GM11168 (cell line): ENCODE measurements around the gene RASA4B.
"Not testable (repeated sequence)": the region's sequence is repeated elsewhere in the genome, so short reads cannot be mapped to it uniquely, and the experiment has no call there.

Experiments
- in situ Hi-C: fragments of 300-500 bp; cut with MboI; formaldehyde crosslinking; loops from one replicate; pipeline ENCODE4 v1.12.0; 2022; ENCODE audit warnings: low sequenced_read_pairs; ENCODE audit not compliant: unreplicated experiment

The RASA4B gene

DNA sequence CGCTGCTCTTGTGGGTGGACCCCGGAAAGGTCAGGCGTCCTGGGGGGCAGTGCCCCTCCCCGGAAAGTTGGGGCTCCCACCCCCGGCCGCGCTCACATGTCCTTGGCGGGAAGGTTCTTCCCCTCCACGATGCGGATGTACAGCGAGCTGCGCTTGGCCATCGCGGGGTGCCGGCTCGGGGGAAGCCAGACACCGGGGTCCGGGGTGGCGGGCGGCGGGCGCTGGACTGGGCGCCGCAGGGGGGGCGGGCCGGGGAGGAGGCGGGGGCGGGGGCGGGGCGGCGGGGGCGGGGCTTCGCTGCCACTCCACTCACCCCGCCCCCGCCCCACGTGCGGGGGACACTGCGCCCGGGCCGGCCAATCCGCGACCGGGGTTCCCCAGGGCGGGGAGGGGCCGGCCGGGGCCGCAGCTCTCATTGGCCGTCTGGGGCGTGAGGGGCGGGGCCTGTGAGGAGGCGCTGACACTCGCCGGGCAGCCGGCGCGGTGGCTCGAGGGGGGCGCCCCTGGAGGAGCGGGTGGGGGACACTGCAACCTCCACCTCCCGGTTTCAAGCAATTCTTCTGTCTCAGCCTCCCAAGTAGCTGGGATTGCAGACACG is at the start of gene RASA4B:
Gene RASA4B (minus strand): TSS at position 228 of the 598 bp plus-strand sequence. CDS start 67 bp downstream, at position 161.
- in situ Hi-C loops = loop anchor here (25.0 kb wide), 1 partner anchor 95 kb away; the partner anchor contains the start of gene RASA4

DNA sequence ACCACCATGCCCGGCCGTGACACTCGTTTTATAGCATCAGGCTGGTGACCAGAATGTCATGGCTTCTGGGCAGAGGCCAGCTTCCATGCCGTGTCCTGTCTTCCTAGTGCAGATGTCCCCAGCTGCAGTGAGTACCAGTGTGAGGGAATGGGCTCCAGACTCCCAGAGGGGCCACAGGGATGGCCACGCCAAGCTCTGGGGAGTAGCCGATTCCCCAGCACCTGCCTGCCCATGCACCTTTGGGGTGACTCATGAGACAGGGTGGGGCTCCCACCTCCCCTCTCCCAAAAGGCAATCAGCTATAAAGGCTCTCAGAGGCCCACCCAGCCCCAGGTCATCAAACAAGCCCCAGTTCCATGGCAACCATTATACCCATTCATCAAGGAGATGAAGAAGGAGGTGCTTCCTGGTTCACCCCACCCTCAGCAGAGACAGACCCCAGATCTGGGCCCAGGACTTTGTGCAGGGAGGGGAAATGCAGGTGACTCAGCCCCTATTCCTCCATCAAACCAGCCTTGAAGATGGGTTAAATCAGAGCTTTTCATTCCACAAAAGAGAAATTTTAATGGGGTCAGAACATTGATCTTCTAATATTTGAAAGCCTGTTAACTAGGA is 33.3 kb upstream of the RASA4B start, which contains the start of gene SPDYE2:
Gene SPDYE2 (plus strand): TSS at position 419 of the 615 bp plus-strand sequence. CDS start 2,030 bp downstream, outside the sequence.
- in situ Hi-C loops = not testable (repeated sequence)

DNA sequence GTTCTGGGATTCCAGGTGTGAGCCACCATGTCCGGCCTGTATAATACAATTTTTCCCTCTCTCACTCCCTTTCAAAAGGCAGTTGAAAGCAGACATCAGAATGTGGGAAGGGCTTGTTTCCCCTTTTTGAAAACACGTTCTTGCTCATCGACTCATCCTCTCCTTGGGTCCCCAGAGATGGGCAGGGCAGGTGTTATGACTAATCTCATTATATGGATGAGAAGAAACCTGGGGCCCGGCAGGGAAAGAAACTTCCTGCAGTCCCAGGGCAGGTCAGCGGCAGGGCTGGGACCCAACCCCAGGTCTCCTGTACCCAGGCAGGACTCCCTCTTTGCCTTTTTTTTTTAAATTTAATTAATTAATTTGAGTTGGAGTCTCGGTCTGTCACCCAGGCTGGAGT is 28.8 kb upstream of the RASA4B start:
- in situ Hi-C loops = not testable (repeated sequence)

DNA sequence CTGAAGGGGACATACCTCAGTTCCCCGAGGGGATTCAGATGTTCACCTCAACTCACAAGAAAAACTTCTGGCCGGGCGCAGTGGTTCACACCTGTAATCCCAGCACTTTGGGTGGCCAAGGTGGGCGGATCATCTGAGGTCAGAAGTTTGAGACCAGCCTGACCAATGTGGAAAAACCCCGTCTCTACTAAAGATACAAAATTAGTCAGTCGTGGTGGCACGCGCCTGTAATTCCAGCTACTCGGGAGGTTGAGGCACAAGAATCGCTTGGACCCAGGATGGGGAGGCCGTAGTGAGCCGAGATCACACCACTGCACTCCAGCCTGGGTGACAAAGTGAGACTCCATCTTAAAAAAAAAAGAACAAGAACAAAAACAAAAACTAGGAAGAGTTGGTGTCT is 27.7 kb upstream of the RASA4B start:
- in situ Hi-C loops = not testable (repeated sequence)

DNA sequence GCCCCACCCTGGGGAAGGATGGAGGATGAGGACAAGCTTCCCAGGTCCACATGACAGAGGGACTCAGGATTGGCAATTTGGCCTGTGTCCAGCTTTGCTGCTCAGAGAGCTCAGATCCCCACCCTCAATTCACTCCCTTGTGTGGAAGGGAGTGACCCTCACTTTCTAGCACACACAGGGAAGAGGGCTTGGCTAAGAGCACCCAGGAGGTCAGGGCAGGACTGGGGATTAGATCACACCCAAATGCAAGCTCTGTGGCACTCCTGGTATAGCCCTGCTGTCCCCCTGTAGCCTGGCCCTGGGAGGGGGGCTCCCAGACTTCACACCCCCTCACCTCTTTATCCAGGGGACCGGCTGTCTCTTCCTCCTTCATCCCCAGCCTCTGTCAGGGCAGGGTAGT is 26.8 kb upstream of the RASA4B start:
- in situ Hi-C loops = not testable (repeated sequence)

DNA sequence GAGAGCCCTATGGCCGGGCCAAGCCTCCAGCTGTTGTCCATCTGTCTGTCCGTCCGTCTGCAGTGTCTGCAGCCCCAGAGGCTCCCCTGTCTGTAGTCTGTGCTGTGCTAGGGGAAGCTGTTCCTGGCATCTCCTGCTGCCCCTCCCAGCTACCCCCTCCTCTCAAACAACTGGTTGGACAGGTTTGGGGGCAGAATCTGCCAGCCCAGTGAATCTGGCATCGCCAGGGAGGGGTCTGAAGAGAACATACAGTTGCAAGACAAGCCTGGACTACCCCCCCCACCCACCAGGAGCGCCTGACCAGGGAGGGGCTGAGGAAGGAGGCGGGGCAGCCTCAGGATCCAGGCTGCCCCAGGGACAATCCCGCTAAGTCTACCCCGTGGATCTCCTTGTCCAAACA is 26.0 kb upstream of the RASA4B start, which contains the start of gene UPK3BL2:
Gene UPK3BL2 (minus strand): TSS at position 101 of the 400 bp plus-strand sequence. CDS start 60 bp downstream, at position 41.
- in situ Hi-C loops = not testable (repeated sequence)

DNA sequence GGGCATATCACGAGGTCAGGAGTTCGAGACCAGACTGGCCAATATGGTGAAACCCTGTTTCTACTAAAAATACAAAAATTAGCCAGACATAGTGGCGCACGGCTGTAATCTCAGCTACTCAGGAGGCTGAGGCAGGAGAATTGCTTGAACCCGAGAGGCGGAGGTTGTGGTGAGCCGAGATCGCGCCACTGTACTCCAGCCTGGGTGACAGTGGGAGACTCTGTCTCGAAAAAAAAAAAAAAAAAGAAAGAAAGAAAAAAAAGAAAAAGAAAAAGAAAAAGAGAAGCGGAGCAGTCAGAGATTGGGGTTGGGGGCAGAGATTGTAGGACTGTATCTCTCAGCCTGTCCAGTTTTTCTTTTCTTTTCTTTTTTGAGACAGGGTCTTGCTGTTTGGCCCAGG is 25.2 kb upstream of the RASA4B start:
- in situ Hi-C loops = not testable (repeated sequence)

DNA sequence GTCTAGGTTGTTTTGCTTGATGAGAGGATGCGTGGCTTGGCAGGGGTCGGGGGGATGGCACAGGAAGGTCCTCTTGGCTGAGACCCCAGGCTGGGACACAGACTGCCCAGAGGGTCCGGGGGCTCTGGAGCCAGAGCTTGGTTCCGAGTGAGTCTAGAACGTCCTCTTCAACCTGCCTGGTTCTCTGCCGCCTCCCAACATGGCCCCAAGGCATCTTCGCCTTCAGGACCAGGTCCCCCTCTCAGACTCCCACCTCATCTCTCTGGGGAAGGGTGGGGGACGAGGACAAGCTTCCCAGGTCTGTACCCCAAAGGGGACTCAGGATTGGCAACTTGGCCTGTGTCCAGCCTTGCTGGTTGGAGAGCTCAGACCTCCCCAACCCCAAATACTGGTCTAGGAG is 24.5 kb upstream of the RASA4B start:
- in situ Hi-C loops = not testable (repeated sequence)

DNA sequence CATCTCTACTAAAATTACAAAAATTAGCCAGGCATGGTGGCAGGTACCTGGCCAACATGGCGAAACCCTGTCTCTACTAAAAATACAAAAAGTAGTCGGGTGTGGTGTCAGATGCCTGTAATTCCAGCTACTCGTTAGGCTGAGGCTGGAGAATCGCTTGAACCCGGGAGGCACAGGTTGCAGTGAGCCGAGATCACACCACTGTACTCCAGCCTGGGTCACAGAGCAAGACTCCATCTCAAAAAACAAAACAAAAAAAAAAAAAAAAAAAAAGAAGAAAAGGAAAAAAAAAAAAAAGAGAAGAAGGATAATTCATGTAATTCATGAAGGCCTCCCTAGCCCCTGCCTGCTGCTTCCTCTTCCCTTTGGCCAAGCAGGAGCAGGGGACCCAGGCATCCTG is 23.0 kb upstream of the RASA4B start:
- in situ Hi-C loops = not testable (repeated sequence)

DNA sequence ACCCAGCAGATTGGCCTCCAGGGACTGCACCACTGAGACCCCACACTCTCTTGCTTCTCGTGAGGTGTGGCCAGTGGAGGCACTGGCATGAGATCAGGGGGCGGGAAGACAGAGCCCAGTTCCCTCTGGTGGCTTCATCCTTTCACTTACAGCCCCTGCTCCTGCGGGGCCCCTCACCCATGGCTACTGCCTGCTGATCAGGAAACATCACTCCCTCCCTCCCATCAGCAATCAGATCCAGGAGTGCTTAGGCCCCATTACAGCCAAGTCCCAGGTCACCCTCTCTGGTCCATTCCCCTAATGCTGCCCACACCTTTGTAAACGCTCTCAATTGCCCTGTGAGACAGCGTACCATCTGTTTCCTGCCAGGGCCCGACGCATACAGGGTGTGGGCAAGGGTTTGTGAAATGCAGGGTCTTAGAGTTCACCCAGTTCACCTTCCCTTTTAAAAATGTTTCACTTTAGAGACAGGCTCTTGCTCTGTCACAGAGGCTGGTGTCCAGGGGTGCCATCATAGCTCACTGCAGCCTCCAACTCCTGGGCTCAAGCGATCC is 17.6 kb upstream of the RASA4B start:
- in situ Hi-C loops = not testable (repeated sequence)

DNA sequence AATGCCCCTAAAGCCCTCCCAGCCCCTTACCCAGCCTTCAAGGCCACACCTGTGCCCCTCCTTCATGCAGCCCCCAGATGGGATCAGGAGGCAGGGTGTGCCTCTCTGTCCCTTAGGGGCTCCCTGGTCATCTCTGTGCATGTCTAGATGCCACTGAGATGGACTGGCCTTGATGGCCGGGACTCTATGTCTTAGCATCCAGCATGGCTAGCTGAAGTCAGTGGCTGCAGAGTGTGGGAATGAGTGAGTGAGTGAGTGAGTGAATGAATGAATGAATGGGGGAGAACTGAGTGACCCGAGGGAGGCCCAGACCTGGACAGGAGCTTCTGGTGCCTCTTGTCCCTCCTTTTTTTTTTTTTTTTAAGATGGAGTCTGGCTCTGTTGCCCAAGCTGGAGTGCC is 14.6 kb upstream of the RASA4B start:
- in situ Hi-C loops = not testable (repeated sequence)

DNA sequence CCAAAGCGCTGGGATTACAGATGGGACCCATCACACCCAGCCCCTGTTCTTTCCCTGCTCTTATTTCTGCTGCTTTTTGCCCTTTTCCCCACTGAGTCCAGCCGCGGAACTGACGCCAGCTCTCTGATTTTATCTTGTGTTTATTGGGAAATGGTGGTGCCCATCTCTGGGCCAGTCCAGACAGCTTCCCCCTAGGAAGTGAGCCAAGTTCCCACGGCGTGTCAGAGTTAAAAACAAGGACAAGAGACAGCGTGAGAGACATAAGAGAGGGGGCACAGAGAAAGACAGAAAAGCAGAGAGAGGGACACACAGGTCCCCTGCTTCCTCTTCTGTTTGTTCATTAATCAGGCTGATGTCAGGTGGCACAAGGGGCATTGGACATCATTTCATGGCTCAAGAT is 14.0 kb upstream of the RASA4B start:
- in situ Hi-C loops = not testable (repeated sequence)

DNA sequence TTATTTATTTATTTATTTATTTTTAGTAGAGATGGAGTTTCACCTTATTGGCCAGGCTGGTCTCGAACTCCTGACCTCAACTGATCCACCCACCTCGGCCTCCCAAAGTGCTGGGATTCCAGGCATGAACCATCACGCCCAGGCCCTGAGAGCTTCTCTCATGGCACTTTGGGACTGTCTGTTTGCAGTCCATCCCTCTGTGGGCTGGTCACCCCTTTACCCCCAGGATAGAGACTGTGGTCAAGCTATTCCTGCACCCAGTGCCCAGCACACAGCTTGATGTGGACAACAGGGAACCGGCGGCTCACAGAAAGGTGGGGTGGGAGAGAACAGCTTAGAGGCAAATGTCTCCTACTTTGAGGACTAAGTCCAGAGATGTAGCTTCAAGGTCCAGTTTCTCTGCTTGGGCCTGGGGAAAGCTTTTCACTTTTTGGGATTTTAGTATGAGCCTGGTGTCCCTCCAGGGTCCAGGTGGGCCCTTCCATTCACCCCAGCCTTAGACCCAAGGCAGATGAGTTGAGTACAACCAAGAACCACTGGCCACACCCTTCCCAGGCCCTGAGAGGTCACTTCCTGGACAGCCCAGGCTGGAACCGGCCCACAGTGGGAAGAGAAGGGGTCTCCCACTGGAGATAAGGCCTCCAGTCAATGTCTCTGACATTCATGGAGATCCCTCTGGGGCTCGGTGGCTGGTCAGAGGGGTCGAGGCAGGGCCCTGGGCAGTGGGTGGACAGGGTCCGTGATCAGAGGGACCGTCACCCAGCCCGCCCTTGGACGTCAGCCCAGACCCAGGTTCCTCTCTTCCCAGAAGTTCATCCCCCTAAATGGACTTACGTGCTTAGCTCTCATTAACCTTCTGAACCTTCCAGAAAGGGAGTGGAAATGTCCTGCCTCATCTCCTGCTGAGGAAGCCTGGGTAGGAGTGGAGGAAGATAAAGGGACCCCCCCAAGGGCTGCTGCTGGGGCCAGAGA is 10.5 kb upstream of the RASA4B start:
- in situ Hi-C loops = not testable (repeated sequence)

DNA sequence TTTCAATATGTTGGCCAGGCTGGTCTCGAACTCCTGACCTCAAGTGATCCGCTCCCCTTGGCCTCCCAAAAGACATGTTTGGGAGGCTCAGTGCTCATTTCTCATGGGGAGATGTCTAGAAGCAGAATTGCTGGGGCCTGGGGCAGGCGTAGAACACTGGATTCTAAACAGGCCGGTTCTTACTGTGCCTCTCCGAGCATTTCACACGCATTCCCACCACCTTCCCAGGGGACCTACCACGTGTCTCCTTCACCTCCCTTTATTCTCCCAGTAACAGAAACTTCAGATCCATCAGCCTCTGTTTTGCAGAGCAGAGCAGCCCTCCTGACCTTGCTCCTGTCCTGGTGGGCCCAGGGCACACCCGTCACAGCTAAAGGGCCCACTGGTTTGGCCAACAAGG is 9.6 kb upstream of the RASA4B start:
- in situ Hi-C loops = not testable (repeated sequence)

DNA sequence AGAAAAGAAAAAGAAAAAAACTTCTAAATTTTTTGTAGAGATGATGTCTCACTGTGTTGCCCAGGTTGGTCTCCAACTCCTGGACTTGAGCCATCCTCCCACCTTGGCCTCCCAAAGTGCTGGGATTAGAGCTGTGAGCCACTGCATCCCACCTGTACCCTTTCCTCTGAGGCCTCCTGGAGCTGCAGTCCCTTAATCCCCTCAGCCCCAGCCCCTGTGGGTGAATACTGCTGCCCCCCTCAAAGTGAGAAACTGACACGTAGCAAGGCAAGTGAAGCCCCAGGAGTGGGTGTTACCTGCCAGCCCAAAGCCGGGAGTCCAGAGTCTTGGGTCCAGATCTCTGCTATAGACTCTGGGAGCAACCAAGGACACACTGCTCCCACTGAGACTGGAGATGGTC is 7.2 kb upstream of the RASA4B start:
- in situ Hi-C loops = loop anchor here (25.0 kb wide), 1 partner anchor 87 kb away; the partner anchor contains the start of gene RASA4

DNA sequence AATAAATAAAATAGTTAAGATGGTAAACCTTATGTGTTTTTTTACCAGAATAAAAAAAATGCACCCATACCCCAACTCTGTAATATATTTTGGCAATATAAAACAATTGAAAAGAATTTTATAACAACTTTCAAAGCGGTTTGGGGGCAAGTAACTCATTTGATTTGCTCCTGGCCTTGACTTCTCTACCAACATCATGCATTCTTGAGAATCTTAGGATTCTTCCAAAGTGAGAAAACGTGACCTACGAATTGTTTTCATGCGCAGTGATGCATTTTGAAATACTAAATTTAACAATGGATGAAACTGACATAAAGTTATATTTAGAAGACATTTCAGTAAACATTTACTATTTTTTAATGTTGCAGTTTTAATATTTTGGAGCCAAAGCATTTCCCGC is 3.2 kb upstream of the RASA4B start:
- in situ Hi-C loops = loop anchor here (25.0 kb wide), 1 partner anchor 92 kb away; the partner anchor contains the start of gene RASA4

DNA sequence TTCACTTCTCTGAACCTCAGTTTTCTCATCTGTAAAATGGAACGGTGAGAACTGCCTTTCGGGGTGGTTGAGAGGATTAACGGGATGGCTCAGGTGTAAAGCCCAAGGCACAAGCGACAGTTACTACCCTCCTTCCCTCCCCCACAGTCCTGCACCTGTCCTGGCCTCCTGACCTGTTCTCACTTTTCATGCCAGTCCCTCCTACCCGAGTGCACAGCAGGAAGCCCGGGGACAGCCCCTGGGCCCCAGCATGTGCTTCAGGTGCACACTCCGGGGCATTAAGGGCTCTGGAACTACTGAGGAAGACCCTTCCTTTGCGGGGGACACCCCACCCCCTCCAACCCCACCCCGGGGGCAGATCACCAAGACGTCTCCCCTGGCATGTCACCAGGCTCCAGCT is 626 bp downstream of the RASA4B start:
- in situ Hi-C loops = loop anchor here (25.0 kb wide), 1 partner anchor 95 kb away; the partner anchor contains the start of gene RASA4

DNA sequence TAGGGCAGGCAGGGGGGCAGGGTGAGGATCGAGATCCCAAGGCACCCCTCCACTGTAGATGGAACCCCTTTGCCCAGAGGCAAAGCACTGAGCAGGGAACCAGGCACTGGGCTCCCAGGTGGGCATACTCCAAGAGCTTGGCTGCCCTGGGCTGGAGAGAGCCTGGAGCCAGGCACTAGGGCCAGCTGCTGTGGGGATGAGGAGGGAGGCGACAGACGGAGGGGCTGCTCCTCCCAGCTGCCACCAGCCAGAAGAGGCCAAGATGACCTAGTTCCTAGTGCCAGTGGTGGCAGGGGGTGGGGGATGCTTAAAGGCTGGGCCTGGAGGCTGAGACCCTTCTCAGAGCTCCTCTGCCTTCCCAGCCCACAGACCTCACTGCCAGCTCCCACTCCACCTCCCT is 1.7 kb downstream of the RASA4B start:
- in situ Hi-C loops = loop anchor here (25.0 kb wide), 1 partner anchor 96 kb away; the partner anchor contains the start of gene RASA4

DNA sequence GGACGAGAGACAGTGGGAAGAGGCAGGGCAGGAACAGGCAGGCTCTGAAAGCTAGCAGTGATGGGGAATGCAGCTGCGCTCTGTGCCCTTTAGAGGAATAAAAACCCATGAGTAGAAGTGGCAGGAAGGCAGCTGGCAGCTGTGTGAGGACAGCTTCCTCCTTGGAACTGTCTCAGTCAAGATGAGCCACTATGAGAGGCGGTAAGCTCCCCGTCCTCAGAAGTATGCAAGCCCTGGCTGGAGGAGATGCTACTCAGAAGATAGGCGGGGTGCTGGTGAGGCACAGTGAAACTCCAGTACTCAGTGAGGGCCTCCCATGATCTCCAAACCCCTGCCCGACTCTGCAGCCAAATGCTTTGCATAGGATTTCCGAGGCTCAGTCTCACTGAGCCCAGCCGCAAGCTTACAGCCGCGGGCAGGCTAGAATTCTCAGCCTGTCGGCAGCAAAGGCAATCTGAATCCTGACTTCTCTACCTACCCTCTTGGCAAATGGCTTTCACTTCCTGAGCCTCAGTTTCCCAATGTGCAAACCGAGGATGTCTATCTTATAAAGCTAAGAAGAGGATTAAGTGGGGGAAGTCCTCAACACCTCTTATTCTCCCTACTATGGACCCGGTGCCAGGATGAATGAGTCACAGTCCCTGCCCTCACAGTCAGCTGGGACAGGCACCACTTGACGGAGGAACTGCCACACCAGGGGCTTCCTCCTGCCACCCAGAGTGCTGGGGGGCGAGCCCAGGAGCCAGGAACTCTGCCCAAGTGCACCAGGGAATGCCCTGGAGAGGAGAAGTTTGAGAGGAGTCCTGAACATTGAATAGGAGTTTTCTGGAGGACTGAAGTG is 2.5 kb downstream of the RASA4B start:
- in situ Hi-C loops = loop anchor here (25.0 kb wide), 1 partner anchor 97 kb away; the partner anchor contains the start of gene RASA4
